ENCODE data around the gene BRWD1. TPM values are rescaled to one million over a fixed set of nuclear protein-coding genes. Genes with fewer than 3 reads are reported as not detected.

BRWD1 gene
- total RNA-seq, 1 experiment from 2014 or later: 37.1 TPM

GRCh38 chr21:39144191-39144590 is 169.2 kb downstream of the BRWD1 start:
- Mint-ChIP-seq H3K9me3 (ENCODE audit: unreplicated experiment) (no peaks in the 10 kb centered on the region), H3K4me1 (ENCODE audit: low read depth, unreplicated experiment) (no peaks in the 10 kb centered on the region), H3K27me3 (ENCODE audit: insufficient read depth, unreplicated experiment) (no peaks in the 10 kb centered on the region), H3K27ac (ENCODE audit: unreplicated experiment) (no peak overlapping the region), H3K36me3 (ENCODE audit: insufficient read depth, unreplicated experiment) (no peaks in the 10 kb centered on the region), H3K4me3 (ENCODE audit: unreplicated experiment) (no peak overlapping the region)
- ChIA-PET POLR2A (no interaction called here), CTCF (no interaction called here)
- H3K9me3 ChIP-seq: no peaks in the 10 kb centered on the region
- DNase-seq: no peak
- no peaks in the 10 kb centered on the region for H3K27me3 ChIP-seq (replicated peaks; ENCODE audit: control insufficient read depth, insufficient read depth, low read length)
- intact Hi-C loops (cut with micrococcal nuclease; ENCODE audit: unreplicated experiment): no loop called here
- no peaks in the 10 kb centered on the region for H3K36me3 ChIP-seq (ENCODE audit: control insufficient read depth, insufficient read depth, low read length)
- no TSS peak for BruUV-seq (replicated peaks)
- no peaks in the 10 kb centered on the region for H3K4me1 ChIP-seq
- no peak overlapping the region for H3K4me3 ChIP-seq (ENCODE audit: low read depth, low read length)
- no peak for TF ChIP-seq CTCF (IDR thresholded peaks at IDR 0.05; ENCODE audit: insufficient read depth in 1 of 2, low read depth in 1 of 2, low read length in 1 of 2, severe bottlenecking in 1 of 2, unreplicated experiment in 1 of 2)

DNA sequence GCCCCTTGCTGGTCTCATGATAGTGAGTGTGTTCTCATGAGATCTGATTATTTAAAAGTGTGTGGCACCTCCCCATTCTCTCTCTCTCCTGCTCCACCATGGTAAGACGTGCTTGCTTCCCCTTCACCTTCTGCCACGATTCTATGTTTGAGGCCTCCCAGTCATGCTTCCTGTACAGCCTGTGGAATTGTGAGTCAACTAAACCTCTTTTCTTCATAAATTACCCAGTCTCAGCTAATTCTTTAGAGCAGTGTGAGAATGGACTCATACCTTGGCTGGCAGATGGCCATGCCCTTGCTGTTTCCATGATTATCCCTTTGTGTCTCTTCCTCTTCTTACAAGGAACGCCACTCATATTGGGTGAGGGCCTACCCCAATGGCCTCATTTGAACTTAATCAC is 170.5 kb downstream of the BRWD1 start:
- Mint-ChIP-seq H3K27ac (ENCODE audit: unreplicated experiment) (no peak overlapping the region), H3K27me3 (ENCODE audit: insufficient read depth, unreplicated experiment) (no peaks in the 10 kb centered on the region), H3K4me3 (ENCODE audit: unreplicated experiment) (no peak overlapping the region), H3K9me3 (ENCODE audit: unreplicated experiment) (no peaks in the 10 kb centered on the region), H3K4me1 (ENCODE audit: low read depth, unreplicated experiment) (no peaks in the 10 kb centered on the region), H3K36me3 (ENCODE audit: insufficient read depth, unreplicated experiment) (no peaks in the 10 kb centered on the region)
- TF ChIP-seq CTCF (IDR thresholded peaks at IDR 0.05; ENCODE audit: insufficient read depth in 1 of 2, low read depth in 1 of 2, low read length in 1 of 2, severe bottlenecking in 1 of 2, unreplicated experiment in 1 of 2): no peak
- Histone ChIP-seq H3K4me1 (no peaks in the 10 kb centered on the region), H3K27me3 (replicated peaks; ENCODE audit: control insufficient read depth, insufficient read depth, low read length) (no peaks in the 10 kb centered on the region), H3K9me3 (no peaks in the 10 kb centered on the region), H3K4me3 (ENCODE audit: low read depth, low read length) (no peak overlapping the region), H3K36me3 (ENCODE audit: control insufficient read depth, insufficient read depth, low read length) (no peaks in the 10 kb centered on the region)
- intact Hi-C loops (cut with micrococcal nuclease; ENCODE audit: unreplicated experiment): no loop called here
- CTCF ChIA-PET: no interaction called here
- no TSS peak for BruUV-seq (replicated peaks)
- POLR2A ChIA-PET: no interaction called here
- DNase-seq: no peak

DNA sequence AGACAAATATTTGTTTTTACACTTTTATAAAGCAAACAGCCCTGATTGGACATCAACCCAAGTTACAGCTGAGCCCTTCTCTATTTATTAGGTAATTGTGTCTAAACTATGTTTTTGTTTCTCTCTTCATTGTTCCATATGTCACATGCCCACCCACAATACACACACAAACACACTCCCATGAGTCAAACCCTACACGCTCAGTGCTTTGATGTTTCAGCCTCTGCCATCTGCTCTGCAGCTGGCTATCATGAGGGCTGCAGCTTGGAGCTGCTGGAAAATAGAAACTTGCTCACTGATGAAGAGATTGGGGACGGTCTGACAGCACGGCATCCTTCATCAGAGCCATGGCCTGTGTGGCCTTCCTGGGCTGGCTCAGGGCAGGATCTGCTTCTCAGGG is 171.9 kb downstream of the BRWD1 start:
- intact Hi-C loops (cut with micrococcal nuclease; ENCODE audit: unreplicated experiment): no loop called here
- Mint-ChIP-seq H3K9me3 (ENCODE audit: unreplicated experiment) (no peaks in the 10 kb centered on the region), H3K27ac (ENCODE audit: unreplicated experiment) (no peak overlapping the region), H3K4me3 (ENCODE audit: unreplicated experiment) (no peak overlapping the region), H3K4me1 (ENCODE audit: low read depth, unreplicated experiment) (no peaks in the 10 kb centered on the region), H3K36me3 (ENCODE audit: insufficient read depth, unreplicated experiment) (no peaks in the 10 kb centered on the region), H3K27me3 (ENCODE audit: insufficient read depth, unreplicated experiment) (no peaks in the 10 kb centered on the region)
- Histone ChIP-seq H3K36me3 (ENCODE audit: control insufficient read depth, insufficient read depth, low read length) (no peaks in the 10 kb centered on the region), H3K27me3 (replicated peaks; ENCODE audit: control insufficient read depth, insufficient read depth, low read length) (no peaks in the 10 kb centered on the region), H3K9me3 (no peaks in the 10 kb centered on the region), H3K4me1 (no peaks in the 10 kb centered on the region), H3K4me3 (ENCODE audit: low read depth, low read length) (no peak overlapping the region)
- no peak for TF ChIP-seq CTCF (IDR thresholded peaks at IDR 0.05; ENCODE audit: insufficient read depth in 1 of 2, low read depth in 1 of 2, low read length in 1 of 2, severe bottlenecking in 1 of 2, unreplicated experiment in 1 of 2)
- no TSS peak for BruUV-seq (replicated peaks)
- ChIA-PET CTCF (no interaction called here), POLR2A (no interaction called here)
- DNase-seq: no peak

Data from Caco-2 (cell line).